SK-N-SH treated with all-trans-retinoic acid at 6 μM for 48 hours (cell line): ENCODE data around the gene REP15.

Source experiments
- ATAC-seq: fragments of 200-7000 bp; cut with Tn5 transposase; 3 replicates; pipeline ENCODE4 v1.9.1; 2020; ENCODE audit warnings: mild to moderate bottlenecking, moderate library complexity
- ARNTL ChIP-seq: fragments of 450-650 bp; formaldehyde crosslinking; IDR thresholded peaks from 2 replicates; pipeline ENCODE4 v1.5.0; 2020; ENCODE audit warnings: low read depth, mild to moderate bottlenecking, moderate library complexity, borderline replicate concordance
- BACH2 ChIP-seq: fragments of 250-450 bp; sonication (Bioruptor Pico); IDR thresholded peaks from 2 replicates; pipeline ENCODE4 v1.9.0; 2021; ENCODE audit warnings: mild to moderate bottlenecking, borderline replicate concordance
- CREB5 ChIP-seq: fragments of 250-450 bp; sonication (Bioruptor Pico); IDR thresholded peaks from 2 replicates; pipeline ENCODE4 v1.5.1; 2020; ENCODE audit warnings: low read depth, mild to moderate bottlenecking, moderate library complexity
- CSDC2 ChIP-seq: fragments of 250-450 bp; sonication (Bioruptor Pico); IDR thresholded peaks from 2 replicates; pipeline ENCODE4 v1.5.0; 2020; ENCODE audit warnings: mild to moderate bottlenecking, moderate library complexity
- ESRRG ChIP-seq: fragments of 250-450 bp; sonication (Bioruptor Pico); IDR thresholded peaks from 2 replicates; pipeline ENCODE4 v1.6.1; 2021; ENCODE audit warnings: mild to moderate bottlenecking
- GLIS3 ChIP-seq: fragments of 250-450 bp; sonication (Bioruptor Pico); IDR thresholded peaks from 2 replicates; pipeline ENCODE4 v1.5.0; 2020; ENCODE audit warnings: mild to moderate bottlenecking, moderate library complexity
- OSR1 ChIP-seq: fragments of 250-450 bp; sonication (Bioruptor Pico); IDR thresholded peaks from 2 replicates; pipeline ENCODE4 v1.8.0; 2022; ENCODE audit warnings: moderate library complexity, mild to moderate bottlenecking, inconsistent platforms
- PATZ1 ChIP-seq: fragments of 250-450 bp; sonication (Bioruptor Pico); IDR thresholded peaks from 2 replicates; pipeline ENCODE4 v1.8.0; 2020; ENCODE audit warnings: mild to moderate bottlenecking, moderate library complexity, borderline replicate concordance
- PPARA ChIP-seq: fragments of 250-450 bp; sonication (Bioruptor Pico); IDR thresholded peaks from 2 replicates; pipeline ENCODE4 v1.5.0; 2020; ENCODE audit warnings: mild to moderate bottlenecking, borderline replicate concordance
- RARB ChIP-seq: fragments of 250-450 bp; sonication (Bioruptor Pico); IDR thresholded peaks from 2 replicates; pipeline ENCODE4 v1.8.0; 2021; ENCODE audit warnings: mild to moderate bottlenecking, moderate library complexity
- SNAI2 ChIP-seq: fragments of 250-450 bp; sonication (Bioruptor Pico); IDR thresholded peaks from 2 replicates; pipeline ENCODE4 v1.5.0; 2020; ENCODE audit warnings: mild to moderate bottlenecking, moderate library complexity
- TOX ChIP-seq: fragments of 250-450 bp; sonication (Bioruptor Pico); IDR thresholded peaks from 2 replicates; pipeline ENCODE4 v1.8.0; 2021; ENCODE audit warnings: mild to moderate bottlenecking, moderate library complexity, borderline replicate concordance
- ZC3H10 ChIP-seq: fragments of 250-450 bp; sonication (Bioruptor Pico); IDR thresholded peaks from 2 replicates; pipeline ENCODE4 v1.5.1; 2021; ENCODE audit warnings: mild to moderate bottlenecking, moderate library complexity
- ZFP3 ChIP-seq: fragments of 250-450 bp; sonication (Bioruptor Pico); IDR thresholded peaks from 2 replicates; pipeline ENCODE4 v1.5.0; 2020; ENCODE audit warnings: mild to moderate bottlenecking, moderate library complexity
- ZFP30 ChIP-seq: fragments of 450-650 bp; formaldehyde crosslinking; IDR thresholded peaks from 2 replicates; pipeline ENCODE4 v1.5.0; 2022; ENCODE audit warnings: mild to moderate bottlenecking, moderate library complexity
- ZNF565 ChIP-seq: fragments of 450-650 bp; formaldehyde crosslinking; conservative IDR thresholded peaks from 2 replicates; pipeline ENCODE4 v1.5.0; 2020; ENCODE audit warnings: low read depth, mild to moderate bottlenecking, moderate library complexity
- ZNF70 ChIP-seq: fragments of 450-650 bp; formaldehyde crosslinking; IDR thresholded peaks from 2 replicates; pipeline ENCODE4 v1.5.0; 2020; ENCODE audit warnings: mild to moderate bottlenecking, moderate library complexity
- ZNF8 ChIP-seq: fragments of 450-650 bp; formaldehyde crosslinking; IDR thresholded peaks from 2 replicates; pipeline ENCODE4 v1.5.0; 2020; ENCODE audit warnings: mild to moderate bottlenecking, moderate library complexity
- TF ChIP-seq, protein P1 (sequence below): fragments of 250-450 bp; sonication (Bioruptor Pico); IDR thresholded peaks from 2 replicates; pipeline ENCODE4 v1.8.0; 2021; ENCODE audit warnings: low read depth, mild to moderate bottlenecking, moderate library complexity, borderline replicate concordance
- TF ChIP-seq, protein P2 (sequence below): fragments of 250-450 bp; sonication (Bioruptor Pico); IDR thresholded peaks from 2 replicates; pipeline ENCODE4 v1.5.1; 2021; ENCODE audit warnings: mild to moderate bottlenecking, moderate library complexity

Gene REP15, protein sequence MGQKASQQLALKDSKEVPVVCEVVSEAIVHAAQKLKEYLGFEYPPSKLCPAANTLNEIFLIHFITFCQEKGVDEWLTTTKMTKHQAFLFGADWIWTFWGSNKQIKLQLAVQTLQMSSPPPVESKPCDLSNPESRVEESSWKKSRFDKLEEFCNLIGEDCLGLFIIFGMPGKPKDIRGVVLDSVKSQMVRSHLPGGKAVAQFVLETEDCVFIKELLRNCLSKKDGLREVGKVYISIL

DNA sequence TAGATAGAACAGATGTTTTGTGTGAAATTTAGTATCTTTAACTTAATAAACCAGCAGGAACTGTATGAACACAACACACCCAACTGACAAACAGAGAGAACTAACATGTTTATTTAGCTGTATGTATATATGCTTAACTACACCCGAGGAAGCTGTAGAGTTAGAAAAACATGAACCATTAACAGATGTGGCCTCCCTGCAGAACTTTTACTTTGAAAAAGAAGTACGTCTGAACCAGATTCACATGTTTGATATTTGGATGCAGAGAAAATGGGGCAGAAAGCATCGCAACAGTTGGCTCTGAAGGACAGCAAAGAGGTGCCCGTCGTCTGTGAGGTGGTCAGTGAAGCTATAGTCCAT, at the start of gene REP15:
Gene REP15 (plus strand): TSS at position 155 of the 360 bp plus-strand sequence. CDS start 116 bp downstream, at position 271.
- TF ChIP-seq ZFP3 (CRISPR knock-in tag) (no peak), ZNF70 (CRISPR knock-in tag) (no peak), TOX (CRISPR knock-in tag) (no peak), ZNF8 (no peak), RARB (CRISPR knock-in tag) (no peak), CSDC2 (CRISPR knock-in tag) (no peak), ZC3H10 (CRISPR knock-in tag) (no peak), CREB5 (no peak)
- no peak; the same call in 2 of the 3 replicates for ATAC-seq

DNA sequence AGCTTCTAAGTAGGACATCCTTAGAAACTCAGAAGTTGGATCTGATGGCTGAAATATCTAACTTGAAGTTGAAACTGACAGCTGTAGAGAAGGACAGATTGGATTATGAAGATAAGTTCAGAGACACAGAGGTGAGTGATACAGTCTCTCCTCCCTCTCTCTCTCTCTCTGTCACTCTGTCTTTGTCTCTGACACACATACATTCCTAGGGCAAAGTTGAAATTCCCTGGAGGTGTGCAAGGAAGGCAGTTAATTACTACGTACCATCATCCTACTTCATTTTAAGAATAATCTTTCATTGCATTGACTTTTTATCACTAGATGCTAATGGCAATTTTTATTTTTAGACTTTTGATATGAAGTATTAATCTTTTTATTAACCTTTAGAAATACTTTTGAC, 46.2 kb upstream of the REP15 start:
- ATAC-seq = no peak
- TF ChIP-seq GLIS3 (CRISPR knock-in tag) (no peak), ZFP30 (CRISPR knock-in tag) (no peak), ZNF70 (CRISPR knock-in tag) (no peak), TOX (CRISPR knock-in tag) (no peak), ZNF565 (CRISPR knock-in tag) (no peak), CSDC2 (CRISPR knock-in tag) (no peak), ESRRG (CRISPR knock-in tag) (no peak), PPARA (CRISPR knock-in tag) (no peak)
- TF ChIP-seq, protein P1, sequence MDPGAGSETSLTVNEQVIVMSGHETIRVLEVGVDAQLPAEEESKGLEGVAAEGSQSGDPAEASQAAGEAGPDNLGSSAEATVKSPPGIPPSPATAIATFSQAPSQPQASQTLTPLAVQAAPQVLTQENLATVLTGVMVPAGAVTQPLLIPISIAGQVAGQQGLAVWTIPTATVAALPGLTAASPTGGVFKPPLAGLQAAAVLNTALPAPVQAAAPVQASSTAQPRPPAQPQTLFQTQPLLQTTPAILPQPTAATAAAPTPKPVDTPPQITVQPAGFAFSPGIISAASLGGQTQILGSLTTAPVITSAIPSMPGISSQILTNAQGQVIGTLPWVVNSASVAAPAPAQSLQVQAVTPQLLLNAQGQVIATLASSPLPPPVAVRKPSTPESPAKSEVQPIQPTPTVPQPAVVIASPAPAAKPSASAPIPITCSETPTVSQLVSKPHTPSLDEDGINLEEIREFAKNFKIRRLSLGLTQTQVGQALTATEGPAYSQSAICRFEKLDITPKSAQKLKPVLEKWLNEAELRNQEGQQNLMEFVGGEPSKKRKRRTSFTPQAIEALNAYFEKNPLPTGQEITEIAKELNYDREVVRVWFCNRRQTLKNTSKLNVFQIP (CRISPR knock-in tag) = no peak
- TF ChIP-seq, protein P2, sequence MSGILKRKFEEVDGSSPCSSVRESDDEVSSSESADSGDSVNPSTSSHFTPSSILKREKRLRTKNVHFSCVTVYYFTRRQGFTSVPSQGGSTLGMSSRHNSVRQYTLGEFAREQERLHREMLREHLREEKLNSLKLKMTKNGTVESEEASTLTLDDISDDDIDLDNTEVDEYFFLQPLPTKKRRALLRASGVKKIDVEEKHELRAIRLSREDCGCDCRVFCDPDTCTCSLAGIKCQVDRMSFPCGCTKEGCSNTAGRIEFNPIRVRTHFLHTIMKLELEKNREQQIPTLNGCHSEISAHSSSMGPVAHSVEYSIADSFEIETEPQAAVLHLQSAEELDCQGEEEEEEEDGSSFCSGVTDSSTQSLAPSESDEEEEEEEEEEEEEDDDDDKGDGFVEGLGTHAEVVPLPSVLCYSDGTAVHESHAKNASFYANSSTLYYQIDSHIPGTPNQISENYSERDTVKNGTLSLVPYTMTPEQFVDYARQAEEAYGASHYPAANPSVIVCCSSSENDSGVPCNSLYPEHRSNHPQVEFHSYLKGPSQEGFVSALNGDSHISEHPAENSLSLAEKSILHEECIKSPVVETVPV (CRISPR knock-in tag) = no peak

DNA sequence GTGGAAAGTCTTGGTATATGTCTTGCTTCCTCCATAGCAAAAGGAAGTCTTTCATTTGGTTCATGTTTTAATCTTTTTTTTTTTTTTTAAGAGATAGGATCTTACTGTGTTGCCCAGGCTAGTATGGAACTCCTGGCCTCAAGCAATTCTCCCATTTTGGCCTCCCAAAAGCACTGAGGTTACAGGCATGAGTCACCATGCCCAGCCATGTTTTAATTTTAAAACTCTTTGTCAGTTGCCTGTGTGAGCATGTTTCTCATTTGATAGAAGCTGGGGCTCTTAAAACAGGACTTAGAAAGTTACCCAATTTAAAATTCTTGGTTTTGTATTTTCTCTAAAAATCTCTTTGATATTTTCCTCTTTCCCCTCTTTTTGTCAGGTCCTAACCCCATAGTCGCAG, 45.0 kb upstream of the REP15 start:
- TF ChIP-seq ZNF8 (no peak), OSR1 (CRISPR knock-in tag) (no peak), SNAI2 (no peak), ZFP30 (CRISPR knock-in tag) (no peak), ARNTL (CRISPR knock-in tag) (no peak), BACH2 (CRISPR knock-in tag) (no peak), ZFP3 (CRISPR knock-in tag) (no peak), CSDC2 (CRISPR knock-in tag) (no peak), PATZ1 (no peak), ZC3H10 (CRISPR knock-in tag) (no peak), RARB (CRISPR knock-in tag) (no peak), ESRRG (CRISPR knock-in tag) (no peak)
- TF ChIP-seq, protein P1 (CRISPR knock-in tag) = no peak
- peak; percentile 23; the same call in 2 of the 3 replicates for ATAC-seq
